NB4 (cell line): ENCODE data around the gene MRM2.

ENCODE experiments used
- MAX ChIP-seq: IDR thresholded peaks from 2 replicates; pipeline ENCODE4 v1.6.1; 2011; ENCODE audit warnings: low read depth, low read length
- POLR2A ChIP-seq: IDR thresholded peaks from 2 replicates; pipeline ENCODE4 v1.6.1; 2011; ENCODE audit warnings: mild to moderate bottlenecking; ENCODE audit not compliant: insufficient read length; ENCODE audit errors: extremely low read depth
- TF ChIP-seq, protein P1 (sequence below): IDR thresholded peaks from one replicate; pipeline ENCODE4 v1.5.1; 2012; ENCODE audit warnings: low read depth, low read length

- TF ChIP-seq POLR2A (no peak), MAX (no peak)
- TF ChIP-seq, protein P1, sequence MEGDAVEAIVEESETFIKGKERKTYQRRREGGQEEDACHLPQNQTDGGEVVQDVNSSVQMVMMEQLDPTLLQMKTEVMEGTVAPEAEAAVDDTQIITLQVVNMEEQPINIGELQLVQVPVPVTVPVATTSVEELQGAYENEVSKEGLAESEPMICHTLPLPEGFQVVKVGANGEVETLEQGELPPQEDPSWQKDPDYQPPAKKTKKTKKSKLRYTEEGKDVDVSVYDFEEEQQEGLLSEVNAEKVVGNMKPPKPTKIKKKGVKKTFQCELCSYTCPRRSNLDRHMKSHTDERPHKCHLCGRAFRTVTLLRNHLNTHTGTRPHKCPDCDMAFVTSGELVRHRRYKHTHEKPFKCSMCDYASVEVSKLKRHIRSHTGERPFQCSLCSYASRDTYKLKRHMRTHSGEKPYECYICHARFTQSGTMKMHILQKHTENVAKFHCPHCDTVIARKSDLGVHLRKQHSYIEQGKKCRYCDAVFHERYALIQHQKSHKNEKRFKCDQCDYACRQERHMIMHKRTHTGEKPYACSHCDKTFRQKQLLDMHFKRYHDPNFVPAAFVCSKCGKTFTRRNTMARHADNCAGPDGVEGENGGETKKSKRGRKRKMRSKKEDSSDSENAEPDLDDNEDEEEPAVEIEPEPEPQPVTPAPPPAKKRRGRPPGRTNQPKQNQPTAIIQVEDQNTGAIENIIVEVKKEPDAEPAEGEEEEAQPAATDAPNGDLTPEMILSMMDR = no peak
Observed at GRCh38 chr7:2253525-2254244, 11.7 kb upstream of the MRM2 start.
